K562 (cell line): ENCODE results near the gene SLC27A4. TPM values are rescaled to one million over a fixed set of nuclear protein-coding genes. Genes with fewer than 3 reads are reported as not detected.
A peak's percentile ranks its signal among the peaks of the same experiment; 100 is the strongest.

Source experiments
- ATAC-seq: fragments of 200-7000 bp; cut with Tn5 transposase; 3 replicates; pipeline ENCODE4 v1.9.1; 2020; ENCODE audit warnings: moderate library complexity
- BruUV-seq: library from RNA; stranded (reverse); fragments of 400-500 nt; replicated peaks from 2 replicates; lab custom pipeline; 2021; lab: Mats Ljungman, UMichigan
- CTCF ChIA-PET: fragments of 300-600 bp; formaldehyde crosslinking; extraction: SDS; loops from one replicate; lab custom pipeline; 2021; ENCODE audit warnings: low intra/inter-chr PET ratio; lab: Yijun Ruan, JAX
- POLR2A ChIA-PET: fragments of 300-600, 350-650 bp; sonication (Branson Sonifier 250); formaldehyde crosslinking; extraction: SDS; loops from one replicate; lab custom pipeline; 2021; ENCODE audit warnings: antibody characterized with exemption, inconsistent platforms; lab: Yijun Ruan, JAX
- DNase-seq, 4 experiments: peaks; one replicate each; pipeline versions ENCODE4 v3.0.0 to v3.0.0-alpha.2; 2011 to 2018; ENCODE audit warnings: low spot score in 3 of 4, mixed read lengths in 3 of 4; ENCODE audit errors: extremely low read depth in 1 of 4
- FAIRE-seq: peaks from 2 replicates; lab custom pipeline; 2011; peaks lifted over from hg19 to GRCh38; lab: Jason Lieb, UNC
- H2AFZ ChIP-seq: 2 replicates; pipeline ENCODE4 v1.6.0; 2011; ENCODE audit warnings: low read depth, low read length, control low read depth, inconsistent platforms
- H3K27ac ChIP-seq: fragments of 200-600 bp; 3 replicates; pipeline ENCODE4 v1.8.0; 2011; ENCODE audit warnings: low read depth, mild to moderate bottlenecking, control low read depth, inconsistent platforms, low read length, moderate library complexity, mixed read lengths; ENCODE audit errors: extremely low read depth
- H3K27me3 ChIP-seq, 2 experiments: fragments of 300-600 bp in 1 of 2; 2 replicates in 1 of 2; 3 replicates in 1 of 2; pipeline versions ENCODE4 v1.6.0 to v1.8.0; 2011; ENCODE audit warnings: inconsistent platforms in 2 of 2, low read length in 2 of 2, mild to moderate bottlenecking in 1 of 2, mixed read lengths in 1 of 2, moderate library complexity in 1 of 2; ENCODE audit not compliant: control insufficient read depth in 2 of 2, insufficient read depth in 2 of 2
- H3K36me3 ChIP-seq: fragments of 300-600 bp; 3 replicates; pipeline ENCODE4 v1.8.0; 2011; ENCODE audit warnings: mild to moderate bottlenecking, low read length, inconsistent platforms; ENCODE audit not compliant: control insufficient read depth, insufficient read depth
- H3K4me1 ChIP-seq, 2 experiments: fragments of 200-600 bp in 1 of 2; replicated peaks in 1 of 2; 2 replicates in 1 of 2; 3 replicates in 1 of 2; pipeline versions ENCODE4 v1.5.1 to v1.8.0; 2011; ENCODE audit warnings: inconsistent platforms in 2 of 2, low read length in 2 of 2, mild to moderate bottlenecking in 1 of 2, mixed read lengths in 1 of 2, moderate library complexity in 1 of 2; ENCODE audit not compliant: control insufficient read depth in 2 of 2, insufficient read depth in 2 of 2
- H3K4me2 ChIP-seq: 2 replicates; pipeline ENCODE4 v1.6.1; 2011; ENCODE audit warnings: low read length, control low read depth, inconsistent platforms, mixed read lengths; ENCODE audit not compliant: insufficient read depth
- H3K4me3 ChIP-seq: fragments of 200-600 bp; sonication (generic), shearing (Covaris generic); 2 replicates; pipeline ENCODE4 v1.5.1; 2016; ENCODE audit warnings: control low read depth, inconsistent platforms
- H3K79me2 ChIP-seq: fragments of 200-600 bp; 3 replicates; pipeline ENCODE4 v1.8.0; 2011; ENCODE audit warnings: low read length, inconsistent platforms; ENCODE audit not compliant: control insufficient read depth, insufficient read depth
- H3K9ac ChIP-seq, 2 experiments: 2 replicates each; pipeline versions ENCODE4 v1.6.0 to v1.6.1; 2011; ENCODE audit warnings: low read depth in 2 of 2, low read length in 2 of 2, control low read depth in 1 of 2, inconsistent platforms in 1 of 2, mild to moderate bottlenecking in 1 of 2, mixed read lengths in 1 of 2; ENCODE audit not compliant: insufficient read depth in 1 of 2
- H3K9me1 ChIP-seq: one replicate; pipeline ENCODE4 v1.6.0; 2011; ENCODE audit warnings: inconsistent platforms, mild to moderate bottlenecking, low read length, moderate library complexity; ENCODE audit not compliant: control insufficient read depth, insufficient read depth
- H3K9me3 ChIP-seq: replicated peaks from 2 replicates; pipeline ENCODE4 v1.5.1; 2011; ENCODE audit warnings: low read depth, low read length, inconsistent platforms; ENCODE audit not compliant: control insufficient read depth, insufficient read depth
- H4K20me1 ChIP-seq: replicated peaks from 2 replicates; pipeline ENCODE4 v1.6.1; 2011; ENCODE audit warnings: low read length, inconsistent platforms, mixed read lengths; ENCODE audit not compliant: control insufficient read depth, insufficient read depth
- CEBPB ChIP-seq: fragments of 450-650 bp; IDR thresholded peaks from 2 replicates; pipeline ENCODE4 v1.6.1; 2016; ENCODE audit warnings: missing genetic modification characterization, missing compliant biosample characterization
- THRB ChIP-seq: fragments of 450-650 bp; formaldehyde crosslinking; conservative IDR thresholded peaks from 2 replicates; pipeline ENCODE4 v1.4.0; 2022; ENCODE audit warnings: mild to moderate bottlenecking, missing genetic modification characterization
- ZNF79 ChIP-seq: fragments of 250-450 bp; sonication (Bioruptor Pico); IDR thresholded peaks from 2 replicates; pipeline ENCODE4 v1.4.0; 2020; ENCODE audit warnings: low read depth, mild to moderate bottlenecking, moderate library complexity
- WGBS: fragments of 100-300 bp; shearing (Covaris generic); methylation state at CpG from one replicate; pipeline ENCODE4 v1.1.6; 2016; ENCODE audit warnings: low coverage, mixed read lengths; ENCODE audit not compliant: insufficient coverage; ENCODE audit errors: missing lambda C conversion rate; 5-methylcytosine and 5-hydroxymethylcytosine counted together
- in situ Hi-C: fragments of 300-500 bp; cut with MboI; formaldehyde crosslinking; loops from 4 replicates; pipeline ENCODE4 v1.15.0; 2018; ENCODE audit warnings: inconsistent platforms, mixed read lengths
- intact Hi-C: fragments of 100-400 bp; cut with micrococcal nuclease; formaldehyde crosslinking; loops from 2 replicates; pipeline ENCODE4 v1.14.2; 2022
- polyA plus RNA-seq, 8 experiments: library from polyadenylated mRNA; depleted of rRNA in 4 of 8; stranded (reverse) in 5 of 8; unstranded in 3 of 8; fragments of >200 nt; fragmentation: Nextera tagmentation in 2 of 8; fragmentation: Illumina TruSeq in 1 of 8; extraction: Ambion mirVana in 2 of 8; extraction: Trizol in 1 of 8; gene quantifications; 2 replicates each; pipeline versions ENCODE4 v1.2.1 to v1.2.3, GENCODE V29; 2011 to 2014; ENCODE audit warnings: inconsistent platforms in 1 of 8, missing spikeins in 1 of 8
- total RNA-seq, 7 experiments: library from RNA; depleted of rRNA in 6 of 7; stranded (reverse); fragments of >200 nt in 6 of 7; fragmentation: Illumina TruSeq in 2 of 7; extraction: Trizol in 2 of 7; gene quantifications; 2 replicates each; pipeline versions ENCODE4 v1.2.1 to v1.2.3, GENCODE V29; 2011 to 2021; ENCODE audit warnings: low replicate concordance in 1 of 7

The SLC27A4 gene
- total and polyA plus RNA-seq, 9 of the 15 experiments (the other 6 are each of a cell fraction or from before 2014, with no cell fraction given), result 0.25 to 35.7 (median 14.0) TPM

- POLR2A ChIA-PET, result interaction anchor here (0.7 to 2.2 kb wide), 15 partner anchors 8 to 385 kb away, joined by 3 to 17 read pairs (median 5); partner anchors contain the start of genes SET and TRUB2
- peaks cover 23 to 37% of the 10 kb centered on the region in 2 experiments for H3K4me1 ChIP-seq
- peaks cover 13% of the 10 kb centered on the region for H3K36me3 ChIP-seq
- FAIRE-seq, result no peak
- no peak overlapping the region for H3K27ac ChIP-seq
- no TSS peak for BruUV-seq
- no peaks in the 10 kb centered on the region for H3K9me3 ChIP-seq
- H3K4me2 ChIP-seq, result no peak overlapping the region
- no peak overlapping the region for H2AFZ ChIP-seq
- CTCF ChIA-PET, result no interaction called here
- in situ Hi-C loops (no loop called here), intact Hi-C loops (no loop called here)
- no peaks in the 10 kb centered on the region for H4K20me1 ChIP-seq
- WGBS, result 67% methylated on average over 9 of the region's 9 CpGs
- no peaks in the 10 kb centered on the region for H3K27me3 ChIP-seq
- H3K9ac ChIP-seq, result peak overlapping the region in 1 of 2 experiments; percentile 56; a peak in 1 of 4 replicates
- H3K9me1 ChIP-seq, result no peaks in the 10 kb centered on the region
- no peak for ATAC-seq
- no peak for DNase-seq
- H3K4me3 ChIP-seq, result no peak overlapping the region
- TF ChIP-seq ZNF79 (CRISPR knock-in tag) (no peak), THRB (CRISPR knock-in tag) (0 out of 2 replicates have a peak, but pooled peaks have one; percentile 8), CEBPB (tag) (peak; percentile 72)
- H3K79me2 ChIP-seq, result no peaks in the 10 kb centered on the region
These were observed 36.0 kb upstream of the SLC27A4 start for GRCh38 chr9:128304136-128304970.
